Esophagus squamous epithelium (tissue), 5 donors: Measurements from ENCODE around the gene TMEM213. TPM values are rescaled to one million over a fixed set of nuclear protein-coding genes. Genes with fewer than 3 reads are reported as not detected.

Experiments
- DNase-seq: peaks from one replicate; lab custom pipeline; 2025; lab: John Stamatoyannopoulos, UW
- H3K27ac ChIP-seq, 4 donors: fragments of 200-600 bp; sonication (generic); one replicate each; pipeline ENCODE4 v1.5.1; 2016 to 2019; ENCODE audit warnings: mild to moderate bottlenecking in 1 of 4
- H3K27me3 ChIP-seq, 4 donors: fragments of 200-600 bp; sonication (generic); 1 replicate in 3 of 4; 2 replicates in 1 of 4; pipeline versions ENCODE4 v1.5.1 to v1.6.0; 2017 to 2021; ENCODE audit warnings: antibody characterized with exemption in 1 of 4
- H3K36me3 ChIP-seq, 3 donors: fragments of 200-600 bp; sonication (generic); one replicate each; pipeline ENCODE4 v1.5.1; 2016 to 2019
- H3K4me1 ChIP-seq, 3 donors: fragments of 200-600 bp; sonication (generic); one replicate each; pipeline ENCODE4 v1.5.1; 2017 to 2019
- H3K4me3 ChIP-seq, 4 donors: fragments of 200-600 bp; sonication (generic); 1 replicate in 3 of 4; 2 replicates in 1 of 4; pipeline ENCODE4 v1.5.1; 2016 to 2019; ENCODE audit warnings: mild to moderate bottlenecking in 2 of 4, moderate library complexity in 1 of 4
- H3K9me3 ChIP-seq, 3 donors: fragments of 200-600 bp; sonication (generic); one replicate each; pipeline ENCODE4 v1.5.1; 2016 to 2019
- CTCF ChIP-seq, 6 experiments: fragments of 450-650 bp in 4 of 6; fragments of 200-600 bp in 2 of 6; sonication (generic) in 2 of 6; IDR thresholded peaks; one replicate each; pipeline ENCODE4 v1.5.1; 2016 to 2019; ENCODE audit warnings: antibody characterized with exemption in 6 of 6, mild to moderate bottlenecking in 4 of 6, moderate library complexity in 4 of 6
- POLR2A ChIP-seq, 4 donors: fragments of 450-650 bp; IDR thresholded peaks; one replicate each; pipeline ENCODE4 v1.6.1; 2017; ENCODE audit warnings: antibody characterized with exemption in 4 of 4, mild to moderate bottlenecking in 4 of 4, moderate library complexity in 3 of 4
- WGBS, 2 donors: methylation state at CpG; one replicate each; pipeline ENCODE4 v1.1.5; 2018; 5-methylcytosine and 5-hydroxymethylcytosine counted together
- intact Hi-C: fragments of 100-400 bp; cut with DNase I; formaldehyde crosslinking; loops from one replicate; pipeline ENCODE4 v1.15.0; 2022
- total RNA-seq, 4 donors: library from RNA; depleted of rRNA; stranded (reverse); fragments of >200 nt; gene quantifications; one replicate each; pipeline ENCODE4 v1.1.0, GENCODE V29; 2016
- donor health status: DM: yes; HTN: yes; CAD: no.

TMEM213 gene
- total RNA-seq, 4 donors from 2014 or later = 1.3 TPM; not detected in 3

GRCh38 chr7:138756591-138757242, 41.1 kb upstream of the TMEM213 start:
- Histone ChIP-seq H3K4me3 (no peak overlapping the region), H3K27ac (peak overlapping the region in 1 of 4 donors; percentile 27), H3K9me3 (no peaks in the 10 kb centered on the region), H3K36me3 (no peaks in the 10 kb centered on the region), H3K27me3 (no peaks in the 10 kb centered on the region), H3K4me1 (peaks cover 0 to 15% (median 0%) of the 10 kb centered on the region in 3 donors)
- 37 to 43% methylated on average over 4 of the region's 4 CpGs for WGBS, 2 donors
- no peak for DNase-seq
- TF ChIP-seq POLR2A (IDR thresholded peaks at IDR 0.05) (no peak), CTCF (IDR thresholded peaks at IDR 0.05) (no peak)
- intact Hi-C loops = no loop called here

- WGBS, 2 donors = 49 to 57% methylated on average over 2 of the region's 2 CpGs
- Histone ChIP-seq H3K36me3 (no peaks in the 10 kb centered on the region), H3K4me3 (no peak overlapping the region), H3K27me3 (no peaks in the 10 kb centered on the region), H3K4me1 (no peaks in the 10 kb centered on the region), H3K27ac (no peak overlapping the region), H3K9me3 (no peaks in the 10 kb centered on the region)
- TF ChIP-seq CTCF (IDR thresholded peaks at IDR 0.05) (no peak), POLR2A (IDR thresholded peaks at IDR 0.05) (no peak)
- intact Hi-C loops = no loop called here
- no peak for DNase-seq
Observed at GRCh38 chr7:138768241-138768640, 29.6 kb upstream of the TMEM213 start.

GRCh38 chr7:138770904-138771303, 26.9 kb upstream of the TMEM213 start:
- no peaks in the 10 kb centered on the region for H3K9me3 ChIP-seq
- H3K36me3 ChIP-seq = no peaks in the 10 kb centered on the region
- intact Hi-C loops = no loop called here
- peaks cover 0 to 8% (median 1%) of the 10 kb centered on the region in 4 donors for H3K27me3 ChIP-seq
- H3K4me1 ChIP-seq = no peaks in the 10 kb centered on the region
- DNase-seq = no peak
- no peak overlapping the region for H3K27ac ChIP-seq
- H3K4me3 ChIP-seq = no peak overlapping the region
- TF ChIP-seq CTCF (IDR thresholded peaks at IDR 0.05) (no peak), POLR2A (IDR thresholded peaks at IDR 0.05) (no peak)
- WGBS, 2 donors = 74 to 83% methylated on average over 8 of the region's 8 CpGs

GRCh38 chr7:138773176-138773575, 24.6 kb upstream of the TMEM213 start:
- Histone ChIP-seq H3K36me3 (no peaks in the 10 kb centered on the region), H3K4me3 (no peak overlapping the region), H3K9me3 (no peaks in the 10 kb centered on the region), H3K4me1 (no peaks in the 10 kb centered on the region), H3K27ac (no peak overlapping the region), H3K27me3 (peaks cover 0 to 8% (median 1%) of the 10 kb centered on the region in 4 donors)
- intact Hi-C loops = no loop called here
- WGBS, 2 donors = 83 to 89% methylated on average over 7 to 9 of the region's 9 CpGs
- no peak for TF ChIP-seq CTCF (IDR thresholded peaks at IDR 0.05)
- no peak for TF ChIP-seq POLR2A (IDR thresholded peaks at IDR 0.05)
- DNase-seq = no peak

GRCh38 chr7:138773817-138774216, 24.0 kb upstream of the TMEM213 start:
- intact Hi-C loops = no loop called here
- no peaks in the 10 kb centered on the region for H3K4me1 ChIP-seq
- H3K27me3 ChIP-seq = peaks cover 0 to 8% (median 1%) of the 10 kb centered on the region in 4 donors
- no peak for DNase-seq
- H3K27ac ChIP-seq = no peak overlapping the region
- no peak overlapping the region for H3K4me3 ChIP-seq
- H3K36me3 ChIP-seq = no peaks in the 10 kb centered on the region
- TF ChIP-seq CTCF (IDR thresholded peaks at IDR 0.05) = no peak
- no peak for TF ChIP-seq POLR2A (IDR thresholded peaks at IDR 0.05)
- no peaks in the 10 kb centered on the region for H3K9me3 ChIP-seq
- WGBS, 2 donors = 0 to 60% methylated on average over 1 of the region's 12 CpGs
